Upper lobe of right lung (tissue), 1 donor: Measurements from ENCODE around the gene LPCAT2. TPM values are rescaled to one million over a fixed set of nuclear protein-coding genes. Genes with fewer than 3 reads are reported as not detected.

Experiments
- ATAC-seq: fragments of 200-7000 bp; cut with Tn5 transposase; one replicate; pipeline ENCODE4 v1.9.1; 2020; ENCODE audit warnings: mild to moderate bottlenecking, moderate library complexity
- DNase-seq: peaks from one replicate; pipeline ENCODE4 v3.0.0-alpha.2; 2020
- H3K27ac ChIP-seq: fragments of 200-600 bp; one replicate; pipeline ENCODE4 v1.8.0; 2022
- H3K27me3 ChIP-seq: fragments of 200-600 bp; one replicate; pipeline ENCODE4 v1.8.0; 2022; ENCODE audit warnings: mild to moderate bottlenecking
- H3K36me3 ChIP-seq: fragments of 200-600 bp; one replicate; pipeline ENCODE4 v1.8.0; 2022
- H3K4me1 ChIP-seq: fragments of 200-600 bp; one replicate; pipeline ENCODE4 v1.8.0; 2022
- H3K4me3 ChIP-seq: fragments of 200-600 bp; one replicate; pipeline ENCODE4 v1.8.0; 2022; ENCODE audit warnings: mild to moderate bottlenecking
- H3K9me3 ChIP-seq: fragments of 200-600 bp; one replicate; pipeline ENCODE4 v1.8.0; 2022
- CTCF ChIP-seq: fragments of 200-600 bp; IDR thresholded peaks from one replicate; pipeline ENCODE4 v1.8.0; 2022; ENCODE audit warnings: antibody characterized with exemption
- intact Hi-C: fragments of 100-400 bp; cut with DNase I; formaldehyde crosslinking; loops from one replicate; pipeline ENCODE4 v1.11.0; 2022
- total RNA-seq: library from RNA; stranded (reverse); fragmentation: NEBNext Ultra II Directional; extraction: Animal tissue kit (Norgen Biotek cat#: 25700); gene quantifications from one replicate; pipeline ENCODE4 v1.2.1, GENCODE V29; 2021
- donor health status: DM: no; HTN: yes; CAD: no; lungs with severe emphysema.

The LPCAT2 gene
- total RNA-seq, 1 donor from 2014 or later: 32.8 TPM

DNA sequence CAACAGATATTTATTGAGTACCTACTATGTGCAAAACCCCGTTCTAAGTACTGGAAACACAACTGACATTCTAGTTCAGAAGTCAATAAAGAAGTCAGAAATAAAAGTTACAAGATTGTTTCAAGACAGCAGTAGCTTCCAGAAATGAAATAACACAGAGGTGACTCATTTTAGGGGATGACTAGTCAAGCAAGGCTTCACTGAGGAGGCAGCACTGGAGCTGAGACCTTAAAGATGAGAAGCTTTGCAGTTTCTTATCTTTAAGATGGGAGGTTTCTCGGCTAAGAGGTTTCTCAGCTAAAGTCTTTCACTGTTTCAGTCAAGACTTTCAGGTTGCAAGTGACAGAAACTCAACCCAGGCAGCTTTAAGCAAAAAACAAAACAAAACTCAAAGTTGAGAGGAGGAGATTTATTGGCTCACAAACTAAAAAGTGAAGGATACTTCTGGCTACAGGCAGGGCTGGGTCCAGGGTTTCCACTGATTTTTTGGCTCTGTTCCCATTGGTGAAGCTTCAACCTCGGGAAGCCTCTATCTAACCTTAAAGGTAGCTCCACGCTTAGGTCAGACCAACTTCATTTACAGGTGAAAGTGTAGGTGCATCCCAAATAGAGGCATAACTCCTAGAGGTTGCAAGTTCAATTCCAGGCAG lies 37.3 kb upstream of the LPCAT2 start:
- Histone ChIP-seq H3K27me3 (no peaks in the 10 kb centered on the region), H3K36me3 (no peaks in the 10 kb centered on the region), H3K4me1 (peaks cover 7% of the 10 kb centered on the region), H3K27ac (no peak overlapping the region), H3K4me3 (no peak overlapping the region), H3K9me3 (no peaks in the 10 kb centered on the region)
- no peak for DNase-seq
- ATAC-seq: no peak
- intact Hi-C loops: no loop called here
- no peak for TF ChIP-seq CTCF

DNA sequence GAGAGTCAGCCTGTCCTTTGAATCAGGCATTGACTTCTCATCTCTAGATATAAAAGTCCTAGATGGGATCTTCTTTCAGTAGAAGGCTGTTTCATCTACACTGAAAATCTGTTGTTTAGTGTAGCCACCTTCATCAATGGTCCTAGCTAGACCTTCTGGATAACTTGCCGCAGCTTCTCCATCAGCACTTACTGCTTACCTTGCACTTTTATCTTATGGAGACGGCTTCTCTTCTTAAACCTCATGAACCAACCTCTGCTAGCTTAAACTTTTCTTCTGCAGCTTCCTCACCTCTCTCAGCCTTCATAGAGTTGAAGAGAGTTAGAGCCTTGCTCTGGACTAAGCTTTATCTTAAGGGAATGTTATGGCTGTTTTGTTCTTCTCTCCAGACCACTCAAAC lies 35.3 kb upstream of the LPCAT2 start:
- Histone ChIP-seq H3K27me3 (no peaks in the 10 kb centered on the region), H3K36me3 (no peaks in the 10 kb centered on the region), H3K4me1 (peaks cover 7% of the 10 kb centered on the region), H3K27ac (no peak overlapping the region), H3K9me3 (no peaks in the 10 kb centered on the region), H3K4me3 (no peak overlapping the region)
- no peak for TF ChIP-seq CTCF
- ATAC-seq (no peak), DNase-seq (no peak)
- intact Hi-C loops: no loop called here

DNA sequence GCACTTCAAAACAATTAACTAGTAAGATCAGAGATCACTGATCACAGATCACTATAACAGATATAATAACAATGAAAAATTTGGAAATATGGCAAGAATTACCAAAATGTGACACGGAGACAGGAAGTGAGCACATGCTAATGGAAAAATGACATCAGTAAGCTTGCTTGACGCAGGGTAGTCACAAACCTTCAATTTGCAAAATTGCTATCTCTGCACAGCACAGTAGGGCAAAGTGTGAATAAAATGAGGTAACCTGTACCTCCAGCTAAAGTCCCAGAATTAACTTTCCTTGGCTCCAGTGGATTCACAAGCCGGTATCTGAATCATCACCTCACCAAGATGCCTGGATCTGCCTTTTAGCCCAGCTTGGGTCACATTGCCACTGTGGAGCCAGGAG lies 34.1 kb upstream of the LPCAT2 start:
- TF ChIP-seq CTCF: no peak
- ATAC-seq: no peak
- Histone ChIP-seq H3K4me1 (peaks cover 11% of the 10 kb centered on the region), H3K4me3 (no peak overlapping the region), H3K27me3 (no peaks in the 10 kb centered on the region), H3K27ac (no peak overlapping the region), H3K36me3 (no peaks in the 10 kb centered on the region), H3K9me3 (no peaks in the 10 kb centered on the region)
- intact Hi-C loops: no loop called here
- no peak for DNase-seq

DNA sequence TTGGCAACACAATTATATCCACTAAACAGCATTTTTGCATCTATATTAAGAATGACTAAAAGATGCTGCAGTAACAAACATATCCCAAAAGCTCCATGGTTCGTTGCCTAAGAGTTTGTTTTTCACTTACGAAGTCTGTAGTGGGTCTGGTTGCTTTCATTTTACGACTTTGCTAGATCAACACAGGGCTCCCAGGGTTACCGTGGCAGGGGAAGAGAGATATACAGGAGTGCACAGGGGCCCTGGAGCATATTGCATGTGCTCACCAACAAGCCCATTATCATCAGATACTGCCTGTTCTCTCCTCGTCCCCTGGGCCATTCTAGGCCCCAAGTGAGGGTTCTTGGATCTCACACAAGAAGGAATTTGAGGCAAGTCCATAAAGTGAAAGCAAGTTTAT lies 33.0 kb upstream of the LPCAT2 start:
- intact Hi-C loops: no loop called here
- no peak for DNase-seq
- Histone ChIP-seq H3K27ac (peak overlapping the region; percentile 60), H3K4me3 (no peak overlapping the region), H3K9me3 (no peaks in the 10 kb centered on the region), H3K4me1 (peaks cover 12% of the 10 kb centered on the region), H3K36me3 (no peaks in the 10 kb centered on the region), H3K27me3 (no peaks in the 10 kb centered on the region)
- no peak for ATAC-seq
- no peak for TF ChIP-seq CTCF

DNA sequence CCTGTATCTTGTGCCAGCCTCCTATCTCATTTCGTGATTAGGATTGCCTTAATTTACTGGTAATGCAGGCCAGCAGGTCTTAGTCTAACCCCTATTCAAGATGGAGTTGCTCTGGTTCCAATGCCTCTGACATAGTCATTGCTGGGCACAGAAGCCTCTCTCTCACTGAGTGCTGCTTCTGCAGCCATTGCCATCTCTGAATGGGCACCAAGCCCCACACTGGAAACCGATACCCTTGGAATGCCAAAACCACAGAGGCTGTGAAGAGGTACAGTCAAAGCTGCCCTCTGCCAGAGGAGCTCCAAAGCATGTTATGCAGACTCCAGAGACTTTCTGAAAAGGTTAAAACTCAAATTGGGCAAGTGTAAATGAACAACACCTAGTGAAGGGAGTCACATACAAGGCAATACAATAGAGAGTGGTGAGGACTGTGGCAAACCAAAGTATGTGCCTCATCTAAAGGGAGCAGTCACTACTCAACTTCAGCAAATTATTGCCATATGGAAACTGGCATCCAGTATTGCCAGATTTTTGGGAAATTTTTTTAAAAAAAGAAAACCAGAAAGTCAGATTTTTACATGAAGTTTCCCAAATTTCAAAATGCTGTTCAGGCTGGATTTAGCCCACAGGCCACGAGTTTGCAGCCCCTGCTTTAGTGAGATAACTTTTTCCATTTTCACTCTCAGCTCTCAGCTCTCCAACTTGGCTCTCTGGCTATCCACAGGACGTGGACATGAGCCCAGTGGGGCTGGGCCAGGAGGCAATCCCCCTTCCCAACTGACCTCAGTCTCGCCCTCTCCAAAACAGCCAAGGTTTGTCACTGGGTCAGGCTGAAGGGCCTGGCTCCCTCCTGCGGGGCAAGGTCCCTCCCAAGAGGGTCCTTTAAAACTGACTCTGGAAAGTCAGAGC lies 32.0 kb upstream of the LPCAT2 start:
- peaks cover 10% of the 10 kb centered on the region for H3K4me1 ChIP-seq
- H3K27ac ChIP-seq: peak overlapping the region; percentile 60
- DNase-seq (no peak), ATAC-seq (no peak)
- no peaks in the 10 kb centered on the region for H3K27me3 ChIP-seq
- no peaks in the 10 kb centered on the region for H3K36me3 ChIP-seq
- intact Hi-C loops: no loop called here
- TF ChIP-seq CTCF: no peak
- H3K4me3 ChIP-seq: no peak overlapping the region
- H3K9me3 ChIP-seq: no peaks in the 10 kb centered on the region
